Nephron (organoid): ENCODE measurements around the gene DNAJC15.

ENCODE experiments used
- H3K27ac Mint-ChIP-seq, 3 experiments: 2 replicates each; pipeline ENCODE4 v1.8.0; 2020; ENCODE audit warnings: mixed read lengths in 3 of 3, mild to moderate bottlenecking in 2 of 3, moderate library complexity in 1 of 3
- H3K27me3 Mint-ChIP-seq: 2 replicates; pipeline ENCODE4 v1.8.0; 2021; ENCODE audit warnings: low read depth, mild to moderate bottlenecking, moderate library complexity, mixed read lengths
- H3K36me3 Mint-ChIP-seq: 2 replicates; pipeline ENCODE4 v1.8.0; 2020; ENCODE audit warnings: low read depth, mixed read lengths
- H3K4me1 Mint-ChIP-seq: 2 replicates; pipeline ENCODE4 v1.8.0; 2020; ENCODE audit warnings: mixed read lengths
- H3K4me3 Mint-ChIP-seq, 3 experiments: 2 replicates each; pipeline ENCODE4 v1.8.0; 2020; ENCODE audit warnings: mild to moderate bottlenecking in 3 of 3, mixed read lengths in 3 of 3, moderate library complexity in 2 of 3
- H3K9me3 Mint-ChIP-seq: 2 replicates; pipeline ENCODE4 v1.8.0; 2020; ENCODE audit warnings: mixed read lengths
- CTCF ChIP-seq, 3 experiments: fragments of 200-600 bp; sonication (generic); IDR thresholded peaks; one replicate each; pipeline ENCODE4 v1.5.0; 2021; ENCODE audit warnings: antibody characterized with exemption in 3 of 3; ENCODE audit not compliant: unreplicated experiment in 3 of 3

Gene DNAJC15

GRCh38 chr13:43159026-43159461 is 135.7 kb downstream of the DNAJC15 start:
- no peaks in the 10 kb centered on the region for H3K36me3 Mint-ChIP-seq
- no peaks in the 10 kb centered on the region for H3K27me3 Mint-ChIP-seq
- H3K4me1 Mint-ChIP-seq: peaks cover 33% of the 10 kb centered on the region
- peak overlapping the region; percentile 27 to 79 (median 63) for H3K27ac Mint-ChIP-seq
- peaks cover 7% of the 10 kb centered on the region for H3K9me3 Mint-ChIP-seq
- no peak overlapping the region for H3K4me3 Mint-ChIP-seq
- no peak for TF ChIP-seq CTCF (IDR thresholded peaks at IDR 0.05; ENCODE audit: unreplicated experiment in 3 of 3)
